Trophoblast cell (in vitro differentiated cells and primary cell): Measurements from ENCODE around the gene ENTPD6.

Experiments
- DNase-seq, 2 donors: peaks; one replicate each; pipeline ENCODE4 v3.0.0-alpha.2; 2016
- H2AFZ ChIP-seq: 2 replicates; pipeline ENCODE4 v1.6.1; 2013; ENCODE audit warnings: low read length, moderate library complexity, mild to moderate bottlenecking; ENCODE audit not compliant: insufficient read depth, poor library complexity
- H2AK5ac ChIP-seq: 2 replicates; pipeline ENCODE4 v1.6.1; 2013; ENCODE audit warnings: mild to moderate bottlenecking, low read length
- H2BK120ac ChIP-seq: 2 replicates; pipeline ENCODE4 v1.6.1; 2013; ENCODE audit warnings: low read length, mild to moderate bottlenecking, moderate library complexity; ENCODE audit not compliant: insufficient read depth, poor library complexity
- H2BK12ac ChIP-seq: 2 replicates; pipeline ENCODE4 v1.6.1; 2013; ENCODE audit warnings: mild to moderate bottlenecking, low read length, moderate library complexity
- H2BK5ac ChIP-seq: 2 replicates; pipeline ENCODE4 v1.6.1; 2013; ENCODE audit warnings: low read length, low read depth, moderate library complexity, mild to moderate bottlenecking; ENCODE audit not compliant: poor library complexity
- H3K14ac ChIP-seq: 2 replicates; pipeline ENCODE4 v1.6.1; 2013; ENCODE audit warnings: mild to moderate bottlenecking, low read length
- H3K18ac ChIP-seq: 2 replicates; pipeline ENCODE4 v1.6.1; 2013; ENCODE audit warnings: mild to moderate bottlenecking, low read length
- H3K23ac ChIP-seq: 2 replicates; pipeline ENCODE4 v1.6.1; 2013; ENCODE audit warnings: low read length
- H3K27ac ChIP-seq: 2 replicates; pipeline ENCODE4 v1.5.1; 2013; ENCODE audit warnings: low read depth, mild to moderate bottlenecking, inconsistent platforms, low read length, moderate library complexity
- H3K27me3 ChIP-seq: 2 replicates; pipeline ENCODE4 v1.6.1; 2013; ENCODE audit warnings: inconsistent platforms, mild to moderate bottlenecking, low read length, moderate library complexity; ENCODE audit not compliant: insufficient read depth
- H3K36me3 ChIP-seq, 2 experiments: 1 replicate in 1 of 2; 2 replicates in 1 of 2; pipeline ENCODE4 v1.6.1; 2013; ENCODE audit warnings: low read length in 2 of 2, mild to moderate bottlenecking in 2 of 2, moderate library complexity in 1 of 2; ENCODE audit not compliant: insufficient read depth in 2 of 2, control insufficient read depth in 1 of 2
- H3K4ac ChIP-seq: 2 replicates; pipeline ENCODE4 v1.6.1; 2013; ENCODE audit warnings: low read depth, mild to moderate bottlenecking, low read length, moderate library complexity
- H3K4me1 ChIP-seq, 2 experiments: 1 replicate in 1 of 2; 2 replicates in 1 of 2; pipeline ENCODE4 v1.6.1; 2013; ENCODE audit warnings: low read length in 2 of 2, mild to moderate bottlenecking in 2 of 2, moderate library complexity in 1 of 2; ENCODE audit not compliant: insufficient read depth in 2 of 2, control insufficient read depth in 1 of 2
- H3K4me2 ChIP-seq: 2 replicates; pipeline ENCODE4 v1.6.1; 2013; ENCODE audit warnings: inconsistent platforms, mild to moderate bottlenecking, low read length, moderate library complexity
- H3K4me3 ChIP-seq: 2 replicates; pipeline ENCODE4 v1.5.1; 2013; ENCODE audit warnings: mild to moderate bottlenecking, low read depth, low read length, inconsistent platforms
- H3K79me1 ChIP-seq: one replicate; pipeline ENCODE4 v1.6.1; 2013; ENCODE audit warnings: low read length
- H3K79me2 ChIP-seq: 2 replicates; pipeline ENCODE4 v1.6.1; 2013; ENCODE audit warnings: low read length, mild to moderate bottlenecking; ENCODE audit not compliant: control insufficient read depth, insufficient read depth, poor library complexity
- H3K9ac ChIP-seq: 2 replicates; pipeline ENCODE4 v1.6.1; 2013; ENCODE audit warnings: mild to moderate bottlenecking, low read length
- H3K9me3 ChIP-seq: 2 replicates; pipeline ENCODE4 v1.6.1; 2013; ENCODE audit warnings: low read depth, mild to moderate bottlenecking, control low read depth, inconsistent platforms, low read length; ENCODE audit not compliant: insufficient read depth
- H4K12ac ChIP-seq: 2 replicates; pipeline ENCODE4 v1.6.1; 2013; ENCODE audit warnings: low read depth, mild to moderate bottlenecking, low read length, moderate library complexity
- H4K8ac ChIP-seq: 2 replicates; pipeline ENCODE4 v1.6.1; 2013; ENCODE audit warnings: low read depth, mild to moderate bottlenecking, low read length, moderate library complexity
- H4K91ac ChIP-seq: one replicate; pipeline ENCODE4 v1.6.1; 2013; ENCODE audit warnings: low read depth, mild to moderate bottlenecking, low read length, moderate library complexity
- WGBS: extraction: QIAGEN DNeasy Blood & Tissue Kit; methylation state at CpG from one replicate; pipeline ENCODE4 v1.1.7; 2013; ENCODE audit warnings: missing lambda C conversion rate; ENCODE audit not compliant: insufficient read length, insufficient coverage; ENCODE audit errors: extremely low coverage; 5-methylcytosine and 5-hydroxymethylcytosine counted together

ENTPD6 gene

GRCh38 chr20:25209911-25210310 lies 14.4 kb downstream of the ENTPD6 start:
- Histone ChIP-seq H3K9me3 (no peaks in the 10 kb centered on the region), H3K4me1 (no peaks in the 10 kb centered on the region), H3K36me3 (peaks cover 18 to 21% of the 10 kb centered on the region in 2 experiments), H3K79me2 (no peaks in the 10 kb centered on the region), H2BK12ac (no peak overlapping the region), H3K27ac (no peak overlapping the region), H3K4me2 (no peak overlapping the region), H3K4ac (no peak overlapping the region), H3K4me3 (no peak overlapping the region), H3K79me1 (no peaks in the 10 kb centered on the region), H2BK5ac (no peak overlapping the region), H2BK120ac (no peak overlapping the region), H3K9ac (no peak overlapping the region), H3K14ac (no peak overlapping the region), H3K18ac (no peak overlapping the region), H3K23ac (no peak overlapping the region), H2AFZ (no peak overlapping the region), H4K12ac (no peak overlapping the region), H3K27me3 (no peaks in the 10 kb centered on the region), H2AK5ac (no peak overlapping the region), H4K8ac (no peak overlapping the region), H4K91ac (no peak overlapping the region)
- WGBS: no CpG with 5 or more reads among the region's 12 CpGs
- DNase-seq: no peak

DNA sequence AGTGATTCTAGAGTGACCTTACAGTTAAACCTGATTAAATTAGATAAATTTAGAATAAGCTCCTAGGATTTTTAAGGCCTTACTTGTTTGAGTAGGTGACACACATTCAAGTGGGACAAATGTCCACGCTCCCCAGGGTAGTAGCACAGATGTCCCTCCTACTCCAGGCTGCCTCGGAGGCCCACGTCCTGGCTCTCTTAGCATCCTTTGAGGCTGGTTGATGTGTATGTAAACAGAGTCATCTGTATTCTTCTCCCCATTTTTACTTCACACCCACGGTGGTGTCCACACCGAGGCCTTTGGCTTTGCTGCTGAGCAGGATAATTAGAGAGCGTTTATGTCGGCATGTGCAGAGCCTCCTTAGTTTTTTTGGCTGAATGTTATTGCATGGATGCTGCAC lies 15.8 kb downstream of the ENTPD6 start:
- no CpG with 5 or more reads among the region's 7 CpGs for whole genome bisulfite sequencing
- Histone ChIP-seq H2AK5ac (no peak overlapping the region), H3K36me3 (peaks cover 22 to 26% of the 10 kb centered on the region in 2 experiments), H3K9me3 (no peaks in the 10 kb centered on the region), H3K27me3 (no peaks in the 10 kb centered on the region), H3K23ac (no peak overlapping the region), H4K8ac (no peak overlapping the region), H2BK120ac (no peak overlapping the region), H4K91ac (no peak overlapping the region), H3K18ac (no peak overlapping the region), H3K4me3 (no peak overlapping the region), H3K14ac (no peak overlapping the region), H2AFZ (no peak overlapping the region), H2BK12ac (no peak overlapping the region), H3K27ac (no peak overlapping the region), H3K4me1 (no peaks in the 10 kb centered on the region), H2BK5ac (no peak overlapping the region), H3K79me1 (no peaks in the 10 kb centered on the region), H4K12ac (no peak overlapping the region), H3K79me2 (no peaks in the 10 kb centered on the region), H3K4me2 (no peak overlapping the region), H3K4ac (no peak overlapping the region), H3K9ac (no peak overlapping the region)
- no peak for DNase-seq

DNA sequence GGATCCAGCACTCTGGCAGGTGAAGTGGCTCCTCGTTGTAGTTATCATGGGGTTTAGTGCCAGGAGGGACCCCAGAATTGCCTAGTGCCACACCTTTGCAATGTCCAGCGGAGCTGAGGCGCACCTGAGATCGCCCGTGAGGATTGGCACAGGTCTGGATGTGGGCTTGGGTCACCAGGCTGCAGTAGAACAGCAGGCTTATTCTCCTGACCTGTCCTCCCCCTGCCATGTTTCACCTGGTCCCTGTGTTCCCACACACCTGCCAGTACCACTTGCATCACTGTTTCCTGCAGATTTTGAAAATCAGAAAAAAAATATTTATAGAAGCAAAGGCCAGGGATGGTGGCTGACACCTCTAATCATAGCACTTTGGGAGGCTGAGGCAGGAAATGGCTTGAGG lies 16.7 kb downstream of the ENTPD6 start:
- no peak overlapping the region for H4K12ac ChIP-seq
- no peak overlapping the region for H3K4me2 ChIP-seq
- no peak overlapping the region for H3K9ac ChIP-seq
- no peak overlapping the region for H4K8ac ChIP-seq
- no peak overlapping the region for H3K18ac ChIP-seq
- H2BK5ac ChIP-seq: no peak overlapping the region
- H3K79me2 ChIP-seq: no peaks in the 10 kb centered on the region
- H2BK12ac ChIP-seq: no peak overlapping the region
- no peaks in the 10 kb centered on the region for H3K4me1 ChIP-seq
- no peak overlapping the region for H2BK120ac ChIP-seq
- no peaks in the 10 kb centered on the region for H3K9me3 ChIP-seq
- DNase-seq: no peak
- no peak overlapping the region for H2AFZ ChIP-seq
- H3K4me3 ChIP-seq: no peak overlapping the region
- no peak overlapping the region for H3K27ac ChIP-seq
- H3K27me3 ChIP-seq: no peaks in the 10 kb centered on the region
- WGBS: no CpG with 5 or more reads among the region's 5 CpGs
- no peak overlapping the region for H3K4ac ChIP-seq
- no peak overlapping the region for H4K91ac ChIP-seq
- no peak overlapping the region for H2AK5ac ChIP-seq
- no peak overlapping the region for H3K23ac ChIP-seq
- no peak overlapping the region for H3K14ac ChIP-seq
- H3K79me1 ChIP-seq: no peaks in the 10 kb centered on the region
- H3K36me3 ChIP-seq: peaks cover 23 to 32% of the 10 kb centered on the region in 2 experiments

GRCh38 chr20:25213566-25214425 lies 18.3 kb downstream of the ENTPD6 start:
- no peak overlapping the region for H3K4me2 ChIP-seq
- H2AK5ac ChIP-seq: no peak overlapping the region
- no CpG with 5 or more reads among the region's 21 CpGs for WGBS
- no peaks in the 10 kb centered on the region for H3K4me1 ChIP-seq
- H3K9ac ChIP-seq: peak overlapping the region; percentile 21
- H2AFZ ChIP-seq: no peak overlapping the region
- no peak overlapping the region for H4K12ac ChIP-seq
- no peak overlapping the region for H3K4me3 ChIP-seq
- H2BK12ac ChIP-seq: no peak overlapping the region
- H3K79me2 ChIP-seq: no peaks in the 10 kb centered on the region
- H2BK5ac ChIP-seq: no peak overlapping the region
- no peak overlapping the region for H4K91ac ChIP-seq
- H3K14ac ChIP-seq: no peak overlapping the region
- H3K23ac ChIP-seq: no peak overlapping the region
- no peak for DNase-seq
- H4K8ac ChIP-seq: no peak overlapping the region
- H3K27me3 ChIP-seq: no peaks in the 10 kb centered on the region
- H3K79me1 ChIP-seq: no peaks in the 10 kb centered on the region
- H3K36me3 ChIP-seq: peaks cover 31 to 43% of the 10 kb centered on the region in 2 experiments
- H3K18ac ChIP-seq: no peak overlapping the region
- H3K4ac ChIP-seq: no peak overlapping the region
- H3K9me3 ChIP-seq: no peaks in the 10 kb centered on the region
- H3K27ac ChIP-seq: no peak overlapping the region
- no peak overlapping the region for H2BK120ac ChIP-seq
